Smooth muscle cell (in vitro differentiated cells): ENCODE data around the gene NELL2. TPM values are rescaled to one million over a fixed set of nuclear protein-coding genes. Genes with fewer than 3 reads are reported as not detected.

Experiments used
- DNase-seq: peaks from one replicate; lab custom pipeline; 2025; ENCODE audit not compliant: unreplicated experiment; lab: John Stamatoyannopoulos, UW
- H2AFZ ChIP-seq: fragments of 200-600 bp; sonication (generic); 2 replicates; pipeline ENCODE4 v1.6.0; 2016; ENCODE audit warnings: antibody characterized with exemption, low read depth, mild to moderate bottlenecking
- H3F3A ChIP-seq: fragments of 200-600 bp; sonication (generic); 2 replicates; pipeline ENCODE4 v1.6.0; 2017; ENCODE audit warnings: antibody characterized with exemption, low read depth
- H3K27ac ChIP-seq: fragments of 200-600 bp; sonication (generic); 2 replicates; pipeline ENCODE4 v1.5.1; 2016; ENCODE audit warnings: low read depth, mild to moderate bottlenecking
- H3K27me3 ChIP-seq: fragments of 200-600 bp; sonication (generic); 2 replicates; pipeline ENCODE4 v1.6.1; 2016; ENCODE audit warnings: low read depth, mild to moderate bottlenecking
- H3K36me3 ChIP-seq: fragments of 200-600 bp; sonication (generic); 2 replicates; pipeline ENCODE4 v1.5.1; 2016; ENCODE audit warnings: low read depth
- H3K4me1 ChIP-seq: fragments of 200-600 bp; sonication (generic); 2 replicates; pipeline ENCODE4 v1.5.1; 2016; ENCODE audit warnings: low read depth
- H3K4me2 ChIP-seq: fragments of 200-600 bp; sonication (generic); 2 replicates; pipeline ENCODE4 v1.6.0; 2016; ENCODE audit warnings: mild to moderate bottlenecking
- H3K4me3 ChIP-seq: fragments of 200-600 bp; sonication (generic); 2 replicates; pipeline ENCODE4 v1.5.1; 2016; ENCODE audit warnings: mild to moderate bottlenecking
- H3K79me2 ChIP-seq: fragments of 200-600 bp; sonication (generic); 2 replicates; pipeline ENCODE4 v1.6.0; 2016; ENCODE audit warnings: low read depth, mild to moderate bottlenecking
- H3K9ac ChIP-seq: fragments of 200-600 bp; sonication (generic); 2 replicates; pipeline ENCODE4 v1.6.0; 2016; ENCODE audit warnings: low read depth
- H3K9me3 ChIP-seq: fragments of 200-600 bp; sonication (generic); replicated peaks from 2 replicates; pipeline ENCODE4 v1.5.1; 2016; ENCODE audit warnings: low read depth
- H4K20me1 ChIP-seq: fragments of 200-600 bp; sonication (generic); 2 replicates; pipeline ENCODE4 v1.6.0; 2016; ENCODE audit warnings: low read depth
- CTCF ChIP-seq: fragments of 200-600 bp; sonication (generic); IDR thresholded peaks from 2 replicates; pipeline ENCODE4 v1.5.1; 2017; ENCODE audit warnings: borderline replicate concordance, mild to moderate bottlenecking, antibody characterized with exemption; ENCODE audit not compliant: insufficient read depth, poor library complexity, severe bottlenecking
- WGBS: methylation state at CpG from one replicate; pipeline ENCODE4 v1.1.7; 2016; ENCODE audit warnings: low lambda C conversion rate; 5-methylcytosine and 5-hydroxymethylcytosine counted together
- polyA plus RNA-seq: library from polyadenylated mRNA; unstranded; fragments of >200 nt; fragmentation: Nextera tagmentation; extraction: Ambion mirVana; gene quantifications from 2 replicates; pipeline ENCODE4 v1.2.1, GENCODE V29; 2016
- total RNA-seq: library from RNA; depleted of rRNA; stranded (reverse); fragments of >200 nt; gene quantifications from 2 replicates; pipeline ENCODE4 v1.2.3, GENCODE V29; 2014

The NELL2 gene
- total and polyA plus RNA-seq, 2 experiments from 2014 or later, result 16.8 TPM; not detected in 1

GRCh38 chr12:44804068-44804467 is 72.0 kb downstream of the NELL2 start:
- no peaks in the 10 kb centered on the region for H3K36me3 ChIP-seq
- no peak overlapping the region for H3K9ac ChIP-seq
- H3K79me2 ChIP-seq, result no peaks in the 10 kb centered on the region
- no peak overlapping the region for H2AFZ ChIP-seq
- no peak overlapping the region for H3K4me3 ChIP-seq
- H3K27ac ChIP-seq, result no peak overlapping the region
- H3K4me1 ChIP-seq, result no peaks in the 10 kb centered on the region
- TF ChIP-seq CTCF, result no peak
- H3K4me2 ChIP-seq, result no peak overlapping the region
- H3F3A ChIP-seq, result no peaks in the 10 kb centered on the region
- DNase-seq, result no peak
- H3K27me3 ChIP-seq, result no peaks in the 10 kb centered on the region
- no peaks in the 10 kb centered on the region for H3K9me3 ChIP-seq
- no peaks in the 10 kb centered on the region for H4K20me1 ChIP-seq

GRCh38 chr12:44795970-44796369 is 80.1 kb downstream of the NELL2 start:
- Histone ChIP-seq H2AFZ (no peak overlapping the region), H3K9me3 (no peaks in the 10 kb centered on the region), H3K4me2 (no peak overlapping the region), H3K36me3 (no peaks in the 10 kb centered on the region), H3K4me3 (no peak overlapping the region), H3K79me2 (no peaks in the 10 kb centered on the region), H3K4me1 (no peaks in the 10 kb centered on the region), H3F3A (no peaks in the 10 kb centered on the region), H4K20me1 (no peaks in the 10 kb centered on the region), H3K27ac (no peak overlapping the region), H3K9ac (no peak overlapping the region), H3K27me3 (no peaks in the 10 kb centered on the region)
- no peak for DNase-seq
- no peak for TF ChIP-seq CTCF

- 89% methylated on average over 4 of the region's 4 CpGs for WGBS
Measured at GRCh38 chr12:44788731-44789130, 87.4 kb downstream of the NELL2 start.

More at GRCh38 chr12:44788731-44789130, 87.4 kb downstream of the NELL2 start:
- DNase-seq, result no peak
- no peaks in the 10 kb centered on the region for H3F3A ChIP-seq
- H3K9ac ChIP-seq, result no peak overlapping the region
- no peaks in the 10 kb centered on the region for H4K20me1 ChIP-seq
- H3K36me3 ChIP-seq, result no peaks in the 10 kb centered on the region
- no peaks in the 10 kb centered on the region for H3K4me1 ChIP-seq
- no peaks in the 10 kb centered on the region for H3K27me3 ChIP-seq
- H3K4me2 ChIP-seq, result no peak overlapping the region
- no peaks in the 10 kb centered on the region for H3K79me2 ChIP-seq
- no peak overlapping the region for H2AFZ ChIP-seq
- no peak overlapping the region for H3K4me3 ChIP-seq
- H3K27ac ChIP-seq, result no peak overlapping the region
- H3K9me3 ChIP-seq, result no peaks in the 10 kb centered on the region
- TF ChIP-seq CTCF, result no peak
